Stimulated activated CD8-positive, alpha-beta memory T cell treated with anti-CD3 and anti-CD28 coated beads, Interleukin-15, amount 100 ng/mL, for 24 hours (primary cell): ENCODE measurements around the gene PLAU.
"Not testable (repeated sequence)": the region's sequence is repeated elsewhere in the genome, so short reads cannot be mapped to it uniquely, and the experiment has no call there.

Source experiments
- DNase-seq: peaks from one replicate; pipeline ENCODE4 v3.0.0-alpha.2; 2020; ENCODE audit warnings: low read depth

PLAU gene

DNA sequence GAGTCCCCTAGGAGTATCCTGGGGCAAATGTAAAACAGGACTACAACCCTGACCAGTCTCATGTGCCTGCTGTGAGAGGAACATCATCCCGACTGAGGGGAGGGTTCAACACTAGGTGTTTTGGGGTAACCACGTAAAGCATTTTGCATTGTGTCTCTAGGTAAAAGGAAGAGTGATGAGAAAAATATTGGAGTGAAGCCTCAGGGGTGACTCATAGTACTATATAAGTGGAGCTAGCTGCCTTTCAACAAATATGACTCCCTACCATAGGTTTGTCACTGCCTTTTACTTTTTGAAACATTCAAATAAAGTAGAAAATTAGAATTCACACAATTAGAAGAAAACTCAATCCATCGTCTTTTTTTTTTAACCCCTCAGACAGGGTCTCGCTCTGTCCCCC is 34.0 kb upstream of the PLAU start:
- DNase-seq: no peak

DNA sequence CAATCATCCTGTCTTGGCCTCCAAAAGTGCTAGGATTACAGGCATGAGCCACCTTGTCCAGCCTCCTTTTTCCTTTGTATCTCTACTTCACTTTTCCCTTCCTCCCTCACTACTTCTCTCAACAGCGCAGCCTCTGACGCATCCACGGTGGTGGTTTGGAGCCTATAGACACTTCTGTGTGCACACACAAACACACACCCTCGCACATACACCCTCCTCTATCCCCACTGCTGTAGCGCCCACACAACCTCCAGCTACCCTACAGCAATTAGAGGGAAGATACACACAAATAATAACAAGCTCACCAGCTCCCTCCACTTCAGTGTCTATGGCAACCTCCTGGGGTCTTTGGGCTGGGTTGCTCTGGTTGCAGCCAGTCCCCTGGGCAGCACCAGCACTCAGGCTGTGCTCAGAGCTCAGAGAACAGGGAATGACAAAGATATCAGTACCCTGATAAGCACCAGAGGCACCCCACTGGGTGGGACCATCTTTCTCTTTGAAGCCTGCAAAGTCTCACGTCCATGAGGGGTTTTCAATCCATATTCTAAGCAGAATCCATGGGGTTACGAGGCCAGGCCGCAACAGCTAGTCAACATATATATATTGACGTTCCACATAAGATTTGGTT is 33.3 kb upstream of the PLAU start:
- DNase-seq: no peak

- no peak for DNase-seq
Observed at GRCh38 chr10:73878365-73878764, 32.6 kb upstream of the PLAU start.

GRCh38 chr10:73879296-73880173 is 31.4 kb upstream of the PLAU start:
- DNase-seq: peak; percentile 77

DNA sequence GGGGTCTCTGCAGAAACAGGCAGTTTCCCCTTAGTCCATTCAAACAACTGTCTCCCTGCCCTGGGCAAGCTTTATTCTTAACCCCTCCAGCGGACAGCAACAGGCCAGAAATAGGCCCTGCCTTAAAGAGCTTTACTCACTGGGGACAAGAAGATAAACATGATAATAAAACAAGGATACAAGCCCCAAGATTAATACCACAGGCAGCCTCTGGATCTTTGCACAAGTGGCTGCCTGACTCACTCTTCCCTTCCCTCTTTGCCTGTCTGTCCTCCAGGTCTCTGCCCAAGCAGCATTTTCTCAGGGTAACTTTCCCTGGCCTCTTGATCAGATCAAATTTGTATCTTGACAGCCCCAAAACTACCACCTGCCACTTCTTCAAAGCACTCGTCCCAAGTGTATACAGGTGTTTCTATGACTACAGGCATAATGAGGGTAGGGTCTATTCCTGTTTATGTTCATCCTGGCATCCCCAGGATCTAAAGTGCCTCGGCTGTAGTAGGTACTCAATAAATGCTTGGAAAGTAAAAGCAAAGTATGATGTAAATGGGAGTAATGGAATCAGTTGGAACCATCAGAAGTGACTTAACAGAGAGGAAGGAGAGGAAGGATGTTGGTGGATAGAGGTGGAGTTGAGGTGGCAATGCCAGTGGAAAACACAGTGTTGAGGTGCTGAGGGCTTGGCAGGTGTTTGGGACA is 29.6 kb upstream of the PLAU start:
- no peak for DNase-seq

DNA sequence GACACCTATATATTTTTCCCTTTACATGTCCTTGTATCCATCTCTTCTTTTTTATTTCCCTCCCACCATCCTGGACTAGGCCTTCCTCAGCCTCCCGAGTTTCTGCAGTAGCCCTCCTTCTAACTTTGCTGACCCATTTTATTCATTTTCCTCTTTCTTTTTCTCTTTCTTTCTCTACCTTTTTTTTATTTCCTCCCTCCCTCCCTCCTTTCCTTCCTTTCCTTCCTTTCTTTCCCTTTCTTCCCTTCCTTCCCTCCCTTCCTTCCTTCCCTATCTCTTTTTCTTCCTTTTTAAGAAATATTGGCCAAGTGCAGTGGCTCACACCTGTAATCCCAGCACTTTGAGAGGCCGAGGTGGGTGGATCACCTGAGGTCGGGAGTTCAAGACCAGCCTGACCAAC is 26.9 kb upstream of the PLAU start:
- no peak for DNase-seq

GRCh38 chr10:73886085-73886529 is 24.8 kb upstream of the PLAU start:
- DNase-seq: no peak

DNA sequence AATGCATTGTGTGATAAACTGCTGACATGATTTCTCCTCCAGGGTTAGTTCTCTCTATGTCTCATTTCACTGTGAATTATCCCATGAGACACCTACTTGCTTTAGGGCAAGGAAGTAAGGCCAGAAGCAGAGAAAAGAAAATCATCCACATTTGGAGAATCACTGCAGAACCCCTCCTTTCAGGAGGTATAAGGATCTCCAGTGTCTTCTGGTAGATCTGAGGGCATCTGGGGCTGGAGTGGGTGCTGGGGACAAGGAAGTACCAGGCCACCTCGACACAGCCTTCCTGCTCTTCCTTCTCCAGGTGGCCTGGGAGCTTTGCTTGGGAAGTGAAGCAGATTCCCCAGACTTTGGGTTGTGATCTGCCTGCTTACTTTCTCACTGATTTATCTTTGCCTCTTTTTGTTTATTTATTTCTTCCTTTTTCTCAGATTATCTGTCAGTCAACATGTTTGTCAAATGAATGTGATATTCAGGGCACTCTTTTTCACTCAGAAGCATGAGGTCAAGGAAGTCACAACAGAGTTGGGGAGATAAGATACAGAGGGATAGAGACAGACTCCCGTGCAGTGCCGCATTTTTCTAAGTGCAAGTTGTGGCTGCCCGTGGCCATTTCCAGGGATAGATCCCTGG is 24.2 kb upstream of the PLAU start:
- no peak for DNase-seq

GRCh38 chr10:73887294-73888039 is 23.5 kb upstream of the PLAU start:
- no peak for DNase-seq

- no peak for DNase-seq
Observed at GRCh38 chr10:73888514-73888913, 22.4 kb upstream of the PLAU start.

GRCh38 chr10:73889014-73889413 is 21.9 kb upstream of the PLAU start:
- DNase-seq: no peak

DNA sequence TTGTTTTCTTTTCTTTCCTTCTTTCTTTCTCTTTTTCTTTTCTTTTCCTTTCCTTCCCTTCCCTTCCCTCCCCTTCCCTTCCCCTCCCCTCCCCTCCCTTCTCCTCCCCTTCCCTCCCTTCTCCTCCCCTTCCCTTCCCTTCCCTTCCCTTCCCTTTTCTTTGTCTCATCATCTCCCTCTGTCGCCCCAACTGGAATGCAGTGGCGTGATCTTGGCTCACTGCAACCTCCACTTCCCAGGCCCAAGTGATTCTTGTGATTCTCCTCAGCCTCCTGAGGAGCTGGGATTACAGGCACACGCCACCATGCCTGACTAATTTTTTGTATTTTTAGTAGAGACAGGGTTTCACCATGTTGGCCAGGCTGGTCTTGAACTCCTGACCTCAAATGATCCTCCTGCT is 21.5 kb upstream of the PLAU start:
- not testable (repeated sequence) for DNase-seq

DNA sequence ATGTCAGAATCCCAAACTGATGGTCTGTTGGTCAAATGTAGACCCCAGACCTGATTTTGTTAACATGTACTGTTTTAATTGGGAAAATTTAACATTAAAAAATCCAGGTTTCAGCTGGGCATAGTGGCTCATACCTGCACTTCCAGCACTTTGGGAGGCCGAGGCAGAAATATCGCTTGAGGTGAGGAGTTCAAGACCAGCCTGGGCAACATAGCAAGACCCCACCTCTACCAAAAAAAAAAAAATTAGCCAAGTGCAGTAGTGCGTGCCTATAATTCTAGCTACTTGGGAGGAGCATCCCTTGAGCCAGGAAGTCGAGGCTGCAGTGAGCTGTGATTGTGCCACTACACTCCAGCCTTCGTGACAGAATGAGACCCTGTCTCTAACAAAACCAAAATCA is 20.7 kb upstream of the PLAU start:
- no peak for DNase-seq

DNA sequence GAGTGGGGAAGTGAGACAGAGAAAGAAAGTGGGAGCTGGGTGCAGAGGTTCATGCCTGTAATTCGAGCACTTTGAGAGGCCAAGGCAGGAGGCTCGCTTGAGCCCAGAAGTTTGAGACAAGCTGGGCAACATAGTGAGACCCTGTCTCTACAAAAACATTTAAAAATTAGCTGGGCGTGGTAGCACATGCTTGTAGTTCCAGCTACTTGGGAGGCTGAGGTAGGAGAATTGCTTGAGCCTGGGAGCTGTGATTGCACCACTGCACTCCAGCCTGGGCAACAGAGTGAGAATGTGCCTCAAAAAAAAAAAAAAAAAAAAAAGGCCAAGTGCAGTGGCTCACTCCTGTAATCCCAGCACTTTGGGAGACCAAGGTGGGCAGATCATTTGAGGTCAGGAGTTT is 20.1 kb upstream of the PLAU start:
- DNase-seq: not testable (repeated sequence)

GRCh38 chr10:73891540-73891939 is 19.4 kb upstream of the PLAU start:
- DNase-seq: no peak

GRCh38 chr10:73892310-73893030 is 18.5 kb upstream of the PLAU start:
- DNase-seq: no peak

- no peak for DNase-seq
Observed at GRCh38 chr10:73893426-73893825, 17.5 kb upstream of the PLAU start.

DNA sequence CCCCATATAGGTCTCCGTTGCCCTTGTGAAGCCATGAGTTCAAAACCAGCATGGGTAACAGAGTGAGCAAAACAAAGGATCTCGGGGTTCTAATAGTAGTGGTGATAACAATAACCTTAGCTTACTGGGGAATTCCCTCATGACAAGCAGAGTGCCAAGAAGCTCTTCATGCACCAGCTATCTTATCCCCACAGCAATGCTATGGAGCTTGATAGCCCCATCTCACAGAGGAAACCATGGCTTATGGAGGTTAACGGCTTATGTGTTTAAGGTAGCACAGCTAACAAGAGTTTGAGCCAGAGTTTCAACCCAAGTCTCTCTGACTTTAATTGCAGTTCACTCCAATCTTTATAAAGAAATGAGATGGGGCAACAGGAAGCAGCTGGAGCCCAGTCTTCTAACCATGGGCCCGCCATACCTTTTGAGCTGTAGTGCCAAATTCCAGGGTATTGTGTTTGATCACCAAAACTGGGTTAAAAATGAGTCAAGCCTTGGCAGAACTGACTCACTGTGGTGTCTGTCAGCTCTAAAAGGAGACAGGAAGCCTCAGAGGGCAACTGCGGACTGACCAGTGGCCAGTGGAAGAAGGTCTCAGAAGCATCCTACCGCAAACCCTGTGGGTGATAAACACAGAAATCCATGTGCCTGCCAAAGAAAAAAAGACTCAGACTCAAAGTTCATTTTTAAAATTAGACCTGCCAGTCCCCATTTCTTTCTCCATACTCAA is 16.5 kb upstream of the PLAU start:
- DNase-seq: no peak

DNA sequence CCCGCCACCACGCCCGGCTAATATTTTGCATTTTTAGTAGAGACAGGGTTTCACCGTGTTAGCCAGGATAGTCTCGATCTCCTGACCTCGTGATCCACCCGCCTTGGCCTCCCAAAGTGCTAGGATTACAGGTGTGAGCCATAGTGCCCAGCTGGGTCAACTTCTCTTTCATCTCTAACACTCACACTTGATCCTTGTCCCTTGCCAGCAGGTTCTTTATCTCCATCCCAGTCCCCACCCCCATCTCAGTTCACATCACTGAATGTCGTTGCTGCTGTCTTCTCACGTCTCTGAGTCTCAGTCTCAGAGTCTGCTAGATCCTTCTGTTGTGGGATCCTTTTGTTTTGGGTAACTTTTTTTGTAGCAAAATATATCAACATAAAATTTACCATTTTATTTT is 15.6 kb upstream of the PLAU start:
- DNase-seq: not testable (repeated sequence)

- DNase-seq: no peak
Observed at GRCh38 chr10:73897693-73898092, 13.2 kb upstream of the PLAU start.
